Trophoblast cell (in vitro differentiated cells and primary cell): ENCODE results near the gene CCL22.

ENCODE experiments used
- DNase-seq, 2 donors: peaks; one replicate each; pipeline ENCODE4 v3.0.0-alpha.2; 2016
- H2AFZ ChIP-seq: 2 replicates; pipeline ENCODE4 v1.6.1; 2013; ENCODE audit warnings: low read length, moderate library complexity, mild to moderate bottlenecking; ENCODE audit not compliant: insufficient read depth, poor library complexity
- H2AK5ac ChIP-seq: 2 replicates; pipeline ENCODE4 v1.6.1; 2013; ENCODE audit warnings: mild to moderate bottlenecking, low read length
- H2BK120ac ChIP-seq: 2 replicates; pipeline ENCODE4 v1.6.1; 2013; ENCODE audit warnings: low read length, mild to moderate bottlenecking, moderate library complexity; ENCODE audit not compliant: insufficient read depth, poor library complexity
- H2BK12ac ChIP-seq: 2 replicates; pipeline ENCODE4 v1.6.1; 2013; ENCODE audit warnings: mild to moderate bottlenecking, low read length, moderate library complexity
- H2BK5ac ChIP-seq: 2 replicates; pipeline ENCODE4 v1.6.1; 2013; ENCODE audit warnings: low read length, low read depth, moderate library complexity, mild to moderate bottlenecking; ENCODE audit not compliant: poor library complexity
- H3K14ac ChIP-seq: 2 replicates; pipeline ENCODE4 v1.6.1; 2013; ENCODE audit warnings: mild to moderate bottlenecking, low read length
- H3K18ac ChIP-seq: 2 replicates; pipeline ENCODE4 v1.6.1; 2013; ENCODE audit warnings: mild to moderate bottlenecking, low read length
- H3K23ac ChIP-seq: 2 replicates; pipeline ENCODE4 v1.6.1; 2013; ENCODE audit warnings: low read length
- H3K27ac ChIP-seq: 2 replicates; pipeline ENCODE4 v1.5.1; 2013; ENCODE audit warnings: low read depth, mild to moderate bottlenecking, inconsistent platforms, low read length, moderate library complexity
- H3K27me3 ChIP-seq: 2 replicates; pipeline ENCODE4 v1.6.1; 2013; ENCODE audit warnings: inconsistent platforms, mild to moderate bottlenecking, low read length, moderate library complexity; ENCODE audit not compliant: insufficient read depth
- H3K36me3 ChIP-seq, 2 experiments: 1 replicate in 1 of 2; 2 replicates in 1 of 2; pipeline ENCODE4 v1.6.1; 2013; ENCODE audit warnings: low read length in 2 of 2, mild to moderate bottlenecking in 2 of 2, moderate library complexity in 1 of 2; ENCODE audit not compliant: insufficient read depth in 2 of 2, control insufficient read depth in 1 of 2
- H3K4ac ChIP-seq: 2 replicates; pipeline ENCODE4 v1.6.1; 2013; ENCODE audit warnings: low read depth, mild to moderate bottlenecking, low read length, moderate library complexity
- H3K4me1 ChIP-seq, 2 experiments: 1 replicate in 1 of 2; 2 replicates in 1 of 2; pipeline ENCODE4 v1.6.1; 2013; ENCODE audit warnings: low read length in 2 of 2, mild to moderate bottlenecking in 2 of 2, moderate library complexity in 1 of 2; ENCODE audit not compliant: insufficient read depth in 2 of 2, control insufficient read depth in 1 of 2
- H3K4me2 ChIP-seq: 2 replicates; pipeline ENCODE4 v1.6.1; 2013; ENCODE audit warnings: inconsistent platforms, mild to moderate bottlenecking, low read length, moderate library complexity
- H3K4me3 ChIP-seq: 2 replicates; pipeline ENCODE4 v1.5.1; 2013; ENCODE audit warnings: mild to moderate bottlenecking, low read depth, low read length, inconsistent platforms
- H3K79me1 ChIP-seq: one replicate; pipeline ENCODE4 v1.6.1; 2013; ENCODE audit warnings: low read length
- H3K79me2 ChIP-seq: 2 replicates; pipeline ENCODE4 v1.6.1; 2013; ENCODE audit warnings: low read length, mild to moderate bottlenecking; ENCODE audit not compliant: control insufficient read depth, insufficient read depth, poor library complexity
- H3K9ac ChIP-seq: 2 replicates; pipeline ENCODE4 v1.6.1; 2013; ENCODE audit warnings: mild to moderate bottlenecking, low read length
- H3K9me3 ChIP-seq: 2 replicates; pipeline ENCODE4 v1.6.1; 2013; ENCODE audit warnings: low read depth, mild to moderate bottlenecking, control low read depth, inconsistent platforms, low read length; ENCODE audit not compliant: insufficient read depth
- H4K12ac ChIP-seq: 2 replicates; pipeline ENCODE4 v1.6.1; 2013; ENCODE audit warnings: low read depth, mild to moderate bottlenecking, low read length, moderate library complexity
- H4K8ac ChIP-seq: 2 replicates; pipeline ENCODE4 v1.6.1; 2013; ENCODE audit warnings: low read depth, mild to moderate bottlenecking, low read length, moderate library complexity
- H4K91ac ChIP-seq: one replicate; pipeline ENCODE4 v1.6.1; 2013; ENCODE audit warnings: low read depth, mild to moderate bottlenecking, low read length, moderate library complexity
- WGBS: extraction: QIAGEN DNeasy Blood & Tissue Kit; methylation state at CpG from one replicate; pipeline ENCODE4 v1.1.7; 2013; ENCODE audit warnings: missing lambda C conversion rate; ENCODE audit not compliant: insufficient read length, insufficient coverage; ENCODE audit errors: extremely low coverage; 5-methylcytosine and 5-hydroxymethylcytosine counted together

Gene CCL22

DNA sequence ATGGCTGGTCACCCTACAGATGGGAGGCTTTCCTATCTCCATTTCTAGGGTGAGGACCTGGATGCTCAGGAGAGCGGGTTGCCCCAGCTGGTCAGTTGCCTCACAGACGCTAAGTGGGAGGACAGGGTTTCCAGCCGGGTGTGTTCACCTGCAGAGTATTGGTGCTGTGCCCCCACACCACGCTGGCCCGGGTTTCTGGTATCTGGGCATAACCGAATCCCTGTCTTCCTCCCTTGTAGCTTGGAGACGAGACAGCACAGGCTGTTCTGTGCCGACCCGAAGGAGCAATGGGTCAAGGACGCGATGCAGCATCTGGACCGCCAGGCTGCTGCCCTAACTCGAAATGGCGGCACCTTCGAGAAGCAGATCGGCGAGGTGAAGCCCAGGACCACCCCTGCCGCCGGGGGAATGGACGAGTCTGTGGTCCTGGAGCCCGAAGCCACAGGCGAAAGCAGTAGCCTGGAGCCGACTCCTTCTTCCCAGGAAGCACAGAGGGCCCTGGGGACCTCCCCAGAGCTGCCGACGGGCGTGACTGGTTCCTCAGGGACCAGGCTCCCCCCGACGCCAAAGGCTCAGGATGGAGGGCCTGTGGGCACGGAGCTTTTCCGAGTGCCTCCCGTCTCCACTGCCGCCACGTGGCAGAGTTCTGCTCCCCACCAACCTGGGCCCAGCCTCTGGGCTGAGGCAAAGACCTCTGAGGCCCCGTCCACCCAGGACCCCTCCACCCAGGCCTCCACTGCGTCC is 23.4 kb downstream of the CCL22 start:
- Histone ChIP-seq H2AK5ac (peak overlapping the region; percentile 77), H3K4ac (no peak overlapping the region), H2AFZ (no peak overlapping the region), H3K27me3 (no peaks in the 10 kb centered on the region), H3K79me1 (peaks cover 32% of the 10 kb centered on the region), H4K12ac (no peak overlapping the region), H3K36me3 (no peaks in the 10 kb centered on the region), H3K4me1 (peaks cover 35% of the 10 kb centered on the region in 2 experiments), H3K4me2 (no peak overlapping the region), H4K8ac (peak overlapping the region; percentile 32), H3K18ac (no peak overlapping the region), H2BK5ac (no peak overlapping the region), H2BK120ac (peak overlapping the region; percentile 35), H3K9ac (no peak overlapping the region), H3K79me2 (no peaks in the 10 kb centered on the region), H3K27ac (no peak overlapping the region), H4K91ac (peak overlapping the region; percentile 78), H3K4me3 (no peak overlapping the region), H3K14ac (peak overlapping the region; percentile 49), H3K9me3 (no peaks in the 10 kb centered on the region), H3K23ac (no peak overlapping the region), H2BK12ac (peak overlapping the region; percentile 48)
- DNase-seq, result no peak
- WGBS, result no CpG with 5 or more reads among the region's 35 CpGs

DNA sequence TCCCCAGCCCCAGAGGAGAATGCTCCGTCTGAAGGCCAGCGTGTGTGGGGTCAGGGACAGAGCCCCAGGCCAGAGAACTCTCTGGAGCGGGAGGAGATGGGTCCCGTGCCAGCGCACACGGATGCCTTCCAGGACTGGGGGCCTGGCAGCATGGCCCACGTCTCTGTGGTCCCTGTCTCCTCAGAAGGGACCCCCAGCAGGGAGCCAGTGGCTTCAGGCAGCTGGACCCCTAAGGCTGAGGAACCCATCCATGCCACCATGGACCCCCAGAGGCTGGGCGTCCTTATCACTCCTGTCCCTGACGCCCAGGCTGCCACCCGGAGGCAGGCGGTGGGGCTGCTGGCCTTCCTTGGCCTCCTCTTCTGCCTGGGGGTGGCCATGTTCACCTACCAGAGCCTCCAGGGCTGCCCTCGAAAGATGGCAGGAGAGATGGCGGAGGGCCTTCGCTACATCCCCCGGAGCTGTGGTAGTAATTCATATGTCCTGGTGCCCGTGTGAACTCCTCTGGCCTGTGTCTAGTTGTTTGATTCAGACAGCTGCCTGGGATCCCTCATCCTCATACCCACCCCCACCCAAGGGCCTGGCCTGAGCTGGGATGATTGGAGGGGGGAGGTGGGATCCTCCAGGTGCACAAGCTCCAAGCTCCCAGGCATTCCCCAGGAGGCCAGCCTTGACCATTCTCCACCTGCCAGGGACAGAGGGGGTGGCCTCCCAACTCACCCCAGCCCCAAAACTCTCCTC is 24.1 kb downstream of the CCL22 start:
- WGBS, result no CpG with 5 or more reads among the region's 16 CpGs
- Histone ChIP-seq H2AK5ac (peak overlapping the region; percentile 60), H3K27me3 (no peaks in the 10 kb centered on the region), H3K9ac (no peak overlapping the region), H3K4me2 (no peak overlapping the region), H3K9me3 (no peaks in the 10 kb centered on the region), H3K4ac (no peak overlapping the region), H4K8ac (no peak overlapping the region), H3K14ac (peak overlapping the region; percentile 18), H3K18ac (no peak overlapping the region), H3K79me2 (no peaks in the 10 kb centered on the region), H3K4me1 (peaks cover 29 to 31% of the 10 kb centered on the region in 2 experiments), H2BK120ac (peak overlapping the region; percentile 35), H3K36me3 (no peaks in the 10 kb centered on the region), H4K91ac (peak overlapping the region; percentile 78), H2BK5ac (no peak overlapping the region), H3K79me1 (peaks cover 26% of the 10 kb centered on the region), H3K4me3 (no peak overlapping the region), H2BK12ac (peak overlapping the region; percentile 48), H3K27ac (no peak overlapping the region), H3K23ac (no peak overlapping the region), H4K12ac (no peak overlapping the region), H2AFZ (no peak overlapping the region)
- DNase-seq, result no peak

DNA sequence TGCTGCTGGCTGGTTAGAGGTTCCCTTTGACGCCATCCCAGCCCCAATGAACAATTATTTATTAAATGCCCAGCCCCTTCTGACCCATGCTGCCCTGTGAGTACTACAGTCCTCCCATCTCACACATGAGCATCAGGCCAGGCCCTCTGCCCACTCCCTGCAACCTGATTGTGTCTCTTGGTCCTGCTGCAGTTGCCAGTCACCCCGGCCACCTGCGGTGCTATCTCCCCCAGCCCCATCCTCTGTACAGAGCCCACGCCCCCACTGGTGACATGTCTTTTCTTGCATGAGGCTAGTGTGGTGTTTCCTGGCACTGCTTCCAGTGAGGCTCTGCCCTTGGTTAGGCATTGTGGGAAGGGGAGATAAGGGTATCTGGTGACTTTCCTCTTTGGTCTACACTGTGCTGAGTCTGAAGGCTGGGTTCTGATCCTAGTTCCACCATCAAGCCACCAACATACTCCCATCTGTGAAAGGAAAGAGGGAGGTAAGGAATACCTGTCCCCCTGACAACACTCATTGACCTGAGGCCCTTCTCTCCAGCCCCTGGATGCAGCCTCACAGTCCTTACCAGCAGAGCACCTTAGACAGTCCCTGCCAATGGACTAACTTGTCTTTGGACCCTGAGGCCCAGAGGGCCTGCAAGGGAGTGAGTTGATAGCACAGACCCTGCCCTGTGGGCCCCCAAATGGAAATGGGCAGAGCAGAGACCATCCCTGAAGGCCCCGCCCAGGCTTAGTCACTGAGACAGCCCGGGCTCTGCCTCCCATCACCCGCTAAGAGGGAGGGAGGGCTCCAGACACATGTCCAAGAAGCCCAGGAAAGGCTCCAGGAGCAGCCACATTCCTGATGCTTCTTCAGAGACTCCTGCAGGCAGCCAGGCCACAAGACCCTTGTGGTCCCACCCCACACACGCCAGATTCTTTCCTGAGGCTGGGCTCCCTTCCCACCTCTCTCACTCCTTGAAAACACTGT is 25.0 kb downstream of the CCL22 start:
- Histone ChIP-seq H3K23ac (no peak overlapping the region), H3K4ac (no peak overlapping the region), H2BK120ac (peak overlapping the region; percentile 74), H2AK5ac (peak overlapping the region; percentile 7), H3K36me3 (no peaks in the 10 kb centered on the region), H3K27ac (peak overlapping the region; percentile 61), H4K91ac (peak overlapping the region; percentile 78), H3K18ac (no peak overlapping the region), H2BK12ac (peak overlapping the region; percentile 81), H2BK5ac (peak overlapping the region; percentile 0), H3K79me1 (peaks cover 24% of the 10 kb centered on the region), H3K14ac (peak overlapping the region; percentile 8), H3K27me3 (no peaks in the 10 kb centered on the region), H3K4me3 (no peak overlapping the region), H3K9me3 (no peaks in the 10 kb centered on the region), H3K9ac (no peak overlapping the region), H4K12ac (no peak overlapping the region), H3K79me2 (no peaks in the 10 kb centered on the region), H2AFZ (no peak overlapping the region), H3K4me1 (peaks cover 26 to 27% of the 10 kb centered on the region in 2 experiments), H3K4me2 (peak overlapping the region; percentile 19), H4K8ac (no peak overlapping the region)
- no peak for DNase-seq
- WGBS, result no CpG with 5 or more reads among the region's 8 CpGs
